PC-3 (cell line): ENCODE data around the gene PITPNM3. TPM values are rescaled to one million over a fixed set of nuclear protein-coding genes. Genes with fewer than 3 reads are reported as not detected.

ENCODE experiments used
- ATAC-seq: fragments of 200-7000 bp; cut with Tn5 transposase; 2 replicates; pipeline ENCODE4 v1.9.1; 2020; ENCODE audit warnings: mild to moderate bottlenecking, moderate library complexity
- BruUV-seq: library from RNA; stranded (reverse); fragments of 400-500 nt; replicated peaks from 2 replicates; lab custom pipeline; 2021; lab: Mats Ljungman, UMichigan
- CTCF ChIA-PET: fragments of 300-600 bp; sonication (Branson Sonifier 250); formaldehyde crosslinking; loops from one replicate; lab custom pipeline; 2022; ENCODE audit warnings: antibody characterized with exemption; lab: Charles Lee
- POLR2A ChIA-PET: fragments of 300-600 bp; sonication (Branson Sonifier 250); formaldehyde crosslinking; loops from one replicate; lab custom pipeline; 2022; ENCODE audit warnings: antibody characterized with exemption; ENCODE audit not compliant: unreplicated experiment; lab: Charles Lee
- DNase-seq: peaks from one replicate; pipeline ENCODE4 v3.0.0-alpha.2; 2015
- H2AFZ ChIP-seq: fragments of 300-600 bp; sonication (generic); 2 replicates; pipeline ENCODE4 v1.6.0; 2016; ENCODE audit warnings: antibody characterized with exemption, low read length
- H3F3A ChIP-seq: fragments of 300-600 bp; sonication (generic); one replicate; pipeline ENCODE4 v1.6.0; 2017; ENCODE audit warnings: antibody characterized with exemption, low read length, control low read depth, mild to moderate bottlenecking; ENCODE audit not compliant: unreplicated experiment
- H3K27ac ChIP-seq: fragments of 300-600 bp; sonication (generic); 2 replicates; pipeline ENCODE4 v1.5.1; 2016; ENCODE audit warnings: mild to moderate bottlenecking, low read length
- H3K27me3 ChIP-seq: fragments of 300-600 bp; sonication (generic); 2 replicates; pipeline ENCODE4 v1.6.1; 2016; ENCODE audit warnings: low read length, mixed read lengths
- H3K36me3 ChIP-seq: fragments of 300-600 bp; sonication (generic); 2 replicates; pipeline ENCODE4 v1.6.1; 2016; ENCODE audit warnings: low read depth, mixed run types, low read length, mixed read lengths
- H3K4me1 ChIP-seq: fragments of 300-600 bp; sonication (generic); 2 replicates; pipeline ENCODE4 v1.5.1; 2016; ENCODE audit warnings: low read length; ENCODE audit not compliant: insufficient read depth
- H3K4me2 ChIP-seq: fragments of 300-600 bp; sonication (generic); 2 replicates; pipeline ENCODE4 v1.6.0; 2016; ENCODE audit warnings: low read length
- H3K4me3 ChIP-seq: fragments of 300-600 bp; sonication (generic); 2 replicates; pipeline ENCODE4 v1.5.1; 2016; ENCODE audit warnings: mild to moderate bottlenecking, low read length, mixed read lengths
- H3K79me2 ChIP-seq: fragments of 300-600 bp; sonication (generic); 2 replicates; pipeline ENCODE4 v1.6.1; 2017; ENCODE audit warnings: low read length, mixed read lengths
- H3K9ac ChIP-seq: fragments of 300-600 bp; sonication (generic); 2 replicates; pipeline ENCODE4 v1.6.0; 2016; ENCODE audit warnings: mild to moderate bottlenecking, low read length
- H3K9me2 ChIP-seq: fragments of 300-600 bp; sonication (generic); replicated peaks from 2 replicates; pipeline ENCODE4 v1.6.1; 2016; ENCODE audit warnings: mixed run types, low read length, mixed read lengths
- H3K9me3 ChIP-seq: fragments of 300-600 bp; sonication (generic); 2 replicates; pipeline ENCODE4 v1.6.1; 2016; ENCODE audit warnings: low read length, mixed read lengths
- H4K20me1 ChIP-seq: fragments of 300-600 bp; sonication (generic); 2 replicates; pipeline ENCODE4 v1.6.1; 2016; ENCODE audit warnings: low read length, mixed read lengths
- EZH2 ChIP-seq: fragments of 300-600 bp; sonication (generic); IDR thresholded peaks from one replicate; pipeline ENCODE4 v1.6.1; 2017; ENCODE audit warnings: antibody characterized with exemption, mild to moderate bottlenecking, low read length; ENCODE audit not compliant: unreplicated experiment
- EZH2phosphoT487 ChIP-seq: fragments of 300-600 bp; sonication (generic); IDR thresholded peaks from 2 replicates; pipeline ENCODE4 v1.6.1; 2018; ENCODE audit warnings: mild to moderate bottlenecking, antibody characterized with exemption, low read length, borderline replicate concordance
- intact Hi-C: fragments of 100-400 bp; cut with micrococcal nuclease; formaldehyde crosslinking; loops from 2 replicates; pipeline ENCODE4 v1.9.0; 2023
- total RNA-seq: library from RNA; depleted of rRNA; stranded (reverse); fragments of >200 nt; gene quantifications from 2 replicates; pipeline ENCODE4 v1.2.3, GENCODE V29; 2014
- TF ChIP-seq, protein P1 (sequence below): fragments of 300-600 bp; sonication (generic); conservative IDR thresholded peaks from 2 replicates; pipeline ENCODE4 v1.5.1; 2017; ENCODE audit warnings: antibody characterized with exemption, low read depth, mild to moderate bottlenecking, low read length

The PITPNM3 gene
- total RNA-seq, 1 experiment from 2014 or later, result 7.1 TPM

DNA sequence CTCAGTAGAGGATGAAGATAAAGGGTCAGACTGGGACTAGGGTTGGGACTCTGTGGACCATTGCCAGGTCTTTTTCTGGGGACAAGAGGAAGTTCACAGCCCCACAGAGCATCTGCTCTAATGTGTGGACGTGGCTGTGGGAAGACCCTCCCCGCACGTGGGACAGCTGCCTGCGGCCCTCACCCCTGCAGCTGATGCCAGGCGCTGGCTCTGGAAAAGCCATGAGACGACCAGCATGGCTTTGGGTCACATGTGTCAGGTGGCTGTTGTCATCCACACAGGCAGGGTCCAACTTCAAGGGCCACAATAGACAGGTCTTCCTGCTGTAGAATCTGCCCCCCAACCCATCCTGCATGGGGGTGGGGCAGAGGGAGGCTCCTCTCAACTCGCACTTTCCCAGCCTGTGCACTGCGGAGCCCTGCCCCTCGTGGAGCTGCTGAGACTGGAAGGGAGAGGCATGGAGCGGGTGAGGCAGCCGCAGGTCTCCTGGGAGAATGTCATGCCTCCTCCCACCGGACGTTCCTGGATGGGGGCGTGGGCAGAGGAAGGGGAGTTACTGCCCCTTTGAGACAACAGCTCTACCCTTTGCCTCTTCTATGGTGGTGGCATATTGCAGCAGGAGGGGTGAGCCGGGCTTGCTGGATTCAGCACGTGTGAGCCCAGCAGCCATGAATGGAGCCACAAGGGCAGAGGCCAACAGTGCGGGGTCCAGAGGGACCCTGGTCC lies 58.7 kb downstream of the PITPNM3 start:
- TF ChIP-seq EZH2 (no peak), EZH2phosphoT487 (no peak)
- TF ChIP-seq, protein P1, sequence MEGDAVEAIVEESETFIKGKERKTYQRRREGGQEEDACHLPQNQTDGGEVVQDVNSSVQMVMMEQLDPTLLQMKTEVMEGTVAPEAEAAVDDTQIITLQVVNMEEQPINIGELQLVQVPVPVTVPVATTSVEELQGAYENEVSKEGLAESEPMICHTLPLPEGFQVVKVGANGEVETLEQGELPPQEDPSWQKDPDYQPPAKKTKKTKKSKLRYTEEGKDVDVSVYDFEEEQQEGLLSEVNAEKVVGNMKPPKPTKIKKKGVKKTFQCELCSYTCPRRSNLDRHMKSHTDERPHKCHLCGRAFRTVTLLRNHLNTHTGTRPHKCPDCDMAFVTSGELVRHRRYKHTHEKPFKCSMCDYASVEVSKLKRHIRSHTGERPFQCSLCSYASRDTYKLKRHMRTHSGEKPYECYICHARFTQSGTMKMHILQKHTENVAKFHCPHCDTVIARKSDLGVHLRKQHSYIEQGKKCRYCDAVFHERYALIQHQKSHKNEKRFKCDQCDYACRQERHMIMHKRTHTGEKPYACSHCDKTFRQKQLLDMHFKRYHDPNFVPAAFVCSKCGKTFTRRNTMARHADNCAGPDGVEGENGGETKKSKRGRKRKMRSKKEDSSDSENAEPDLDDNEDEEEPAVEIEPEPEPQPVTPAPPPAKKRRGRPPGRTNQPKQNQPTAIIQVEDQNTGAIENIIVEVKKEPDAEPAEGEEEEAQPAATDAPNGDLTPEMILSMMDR, result no peak
- Histone ChIP-seq H3K9me3 (no peaks in the 10 kb centered on the region), H4K20me1 (no peaks in the 10 kb centered on the region), H3K4me3 (no peak overlapping the region), H3K4me2 (no peak overlapping the region), H3K79me2 (no peaks in the 10 kb centered on the region), H3K36me3 (no peaks in the 10 kb centered on the region), H3K9ac (no peak overlapping the region), H3K27ac (no peak overlapping the region), H3K4me1 (no peaks in the 10 kb centered on the region), H3K27me3 (no peaks in the 10 kb centered on the region), H2AFZ (no peak overlapping the region), H3F3A (no peaks in the 10 kb centered on the region), H3K9me2 (no peaks in the 10 kb centered on the region)
- ATAC-seq (no peak), DNase-seq (no peak)
- intact Hi-C loops, result no loop called here
- ChIA-PET POLR2A (no interaction called here), CTCF (no interaction called here)
- no TSS peak for BruUV-seq

DNA sequence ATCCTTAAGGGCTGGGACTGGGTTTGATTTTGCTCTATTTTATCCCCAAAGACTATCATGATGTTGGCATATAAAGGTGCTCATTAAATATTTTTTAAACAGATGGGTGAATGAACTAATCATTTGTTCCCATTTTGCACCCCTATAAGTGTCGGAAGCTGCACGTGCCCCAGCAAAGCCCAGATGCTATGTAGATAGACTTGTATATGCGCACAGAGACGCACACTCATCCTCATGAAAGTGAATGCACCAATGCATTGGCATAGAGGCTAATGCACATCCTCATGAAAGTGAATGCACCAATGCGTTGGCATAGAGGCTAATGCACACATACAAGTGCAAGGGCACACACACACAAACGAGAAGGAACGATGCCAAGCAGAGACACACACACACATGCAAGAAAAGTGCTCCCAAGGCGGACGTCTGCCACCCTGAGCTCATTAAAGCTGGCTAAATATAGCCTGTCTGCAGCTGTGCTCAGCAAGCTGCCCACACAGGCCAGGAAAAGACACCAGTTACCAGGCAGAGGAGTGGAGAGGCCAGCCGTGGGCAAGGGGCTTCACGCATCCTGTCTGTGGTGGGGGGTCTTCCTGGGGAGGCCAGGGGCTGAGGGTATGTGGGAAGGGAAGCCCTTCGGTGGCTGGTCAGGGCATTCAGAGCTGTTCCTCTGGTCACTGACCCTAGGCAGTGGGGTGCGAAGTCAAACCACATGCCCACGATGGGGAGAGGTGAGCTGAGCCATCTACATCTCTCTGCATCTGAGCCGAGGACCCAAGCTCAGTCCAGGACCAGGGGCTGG lies 59.5 kb downstream of the PITPNM3 start:
- Histone ChIP-seq H3K27ac (no peak overlapping the region), H3K4me1 (no peaks in the 10 kb centered on the region), H3F3A (no peaks in the 10 kb centered on the region), H3K27me3 (no peaks in the 10 kb centered on the region), H3K9me2 (no peaks in the 10 kb centered on the region), H3K9ac (no peak overlapping the region), H3K4me3 (no peak overlapping the region), H4K20me1 (no peaks in the 10 kb centered on the region), H3K79me2 (no peaks in the 10 kb centered on the region), H3K4me2 (no peak overlapping the region), H2AFZ (no peak overlapping the region), H3K36me3 (no peaks in the 10 kb centered on the region), H3K9me3 (no peaks in the 10 kb centered on the region)
- ATAC-seq (no peak), DNase-seq (no peak)
- CTCF ChIA-PET, result no interaction called here
- TF ChIP-seq EZH2phosphoT487 (no peak), EZH2 (no peak)
- TF ChIP-seq, protein P1, result no peak
- intact Hi-C loops, result no loop called here
- POLR2A ChIA-PET, result no interaction called here
- no TSS peak for BruUV-seq

DNA sequence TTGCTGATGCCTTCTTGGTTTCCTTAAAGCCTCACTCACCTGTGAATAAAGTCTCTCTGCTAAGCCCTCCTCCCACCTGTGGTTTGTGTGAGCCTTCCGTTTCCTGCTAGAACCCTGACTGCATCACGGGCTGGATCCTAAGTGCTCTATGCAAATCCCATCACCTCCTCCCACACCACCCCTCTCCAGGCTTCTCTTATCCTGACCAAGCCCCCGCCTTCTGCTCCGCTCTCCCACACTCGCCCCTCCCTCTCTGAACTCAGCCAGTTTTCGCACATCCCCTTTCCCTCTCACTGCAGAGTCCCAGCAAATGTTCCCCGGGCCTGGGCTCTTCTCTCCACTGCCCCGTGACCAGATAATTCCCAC lies 60.3 kb downstream of the PITPNM3 start:
- H3K79me2 ChIP-seq, result no peaks in the 10 kb centered on the region
- H3K9me3 ChIP-seq, result no peaks in the 10 kb centered on the region
- ChIA-PET POLR2A (no interaction called here), CTCF (no interaction called here)
- H3K27me3 ChIP-seq, result no peaks in the 10 kb centered on the region
- TF ChIP-seq EZH2phosphoT487, result no peak
- TF ChIP-seq, protein P1, result no peak
- TF ChIP-seq EZH2, result no peak
- no peak overlapping the region for H2AFZ ChIP-seq
- H3K4me3 ChIP-seq, result no peak overlapping the region
- no peak overlapping the region for H3K4me2 ChIP-seq
- H4K20me1 ChIP-seq, result no peaks in the 10 kb centered on the region
- no peak overlapping the region for H3K9ac ChIP-seq
- no peaks in the 10 kb centered on the region for H3F3A ChIP-seq
- no peaks in the 10 kb centered on the region for H3K36me3 ChIP-seq
- H3K9me2 ChIP-seq, result no peaks in the 10 kb centered on the region
- BruUV-seq, result no TSS peak
- DNase-seq (no peak), ATAC-seq (no peak)
- H3K27ac ChIP-seq, result no peak overlapping the region
- intact Hi-C loops, result no loop called here
- H3K4me1 ChIP-seq, result no peaks in the 10 kb centered on the region
